HG02973 (cell line): Measurements from ENCODE around the gene CLEC16A.

Experiments used
- ATAC-seq: cut with Tn5 transposase; IDR thresholded peaks from one replicate; pipeline ENCODE4 v1.9.1; 2021; ENCODE audit warnings: moderate library complexity; ENCODE audit not compliant: unreplicated experiment

Gene CLEC16A

DNA sequence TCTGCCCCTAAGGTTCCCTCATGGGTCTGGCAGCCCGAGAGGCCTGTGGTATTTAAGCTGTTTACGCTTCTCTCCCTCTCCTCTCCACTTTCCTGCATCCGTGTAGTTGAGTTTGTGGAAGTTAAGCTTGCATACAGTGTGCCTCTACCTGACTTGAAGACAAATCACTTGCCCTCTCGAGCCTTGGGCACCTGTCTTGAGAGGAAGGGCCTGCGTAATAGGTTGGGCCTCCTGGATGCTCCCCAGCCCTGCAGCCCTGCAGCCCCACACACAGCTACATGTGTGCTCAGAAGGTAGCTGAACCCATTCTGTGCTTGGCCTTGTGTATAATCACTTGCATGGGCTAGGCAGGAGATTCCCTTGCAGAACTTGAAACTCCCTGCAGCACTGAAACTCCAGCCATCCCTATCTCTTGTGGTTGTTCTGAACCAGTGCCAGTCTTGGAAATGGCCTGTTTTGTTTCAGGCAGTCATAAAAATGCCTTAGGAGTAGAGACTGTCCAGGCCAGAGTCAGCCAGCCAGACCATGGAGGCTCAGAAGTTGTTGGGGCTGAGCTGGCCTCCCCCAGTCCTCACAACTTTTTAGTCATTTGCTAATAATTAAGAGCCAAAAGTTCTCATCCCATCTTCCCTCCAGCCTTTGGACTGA is 134.6 kb downstream of the CLEC16A start:
- ATAC-seq = no peak

DNA sequence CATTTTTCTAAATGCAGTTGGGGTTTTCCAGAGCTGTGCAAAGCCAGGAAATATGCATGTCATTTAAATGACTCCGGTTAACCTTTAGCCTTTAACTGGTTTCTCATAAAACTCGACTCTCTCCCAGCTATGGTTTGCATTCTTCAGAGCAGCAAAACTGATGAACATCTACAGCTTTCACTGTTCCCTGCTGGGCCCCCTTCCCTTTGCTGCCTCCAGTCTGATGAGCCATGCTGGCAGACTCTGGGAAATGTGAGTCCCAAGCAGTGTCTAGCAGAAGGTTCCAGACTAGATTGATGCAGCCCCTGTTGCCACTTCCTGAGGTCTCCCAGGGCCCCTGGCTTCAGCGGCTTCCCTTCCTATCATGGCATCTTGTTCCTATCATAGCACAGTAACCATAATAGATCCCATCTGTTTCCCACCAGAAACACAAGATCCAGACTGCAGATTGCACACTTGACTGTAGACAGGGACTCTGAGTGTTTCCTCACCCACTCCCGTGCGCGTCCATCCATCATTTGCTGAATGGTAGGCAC is 135.4 kb downstream of the CLEC16A start:
- no peak for ATAC-seq

DNA sequence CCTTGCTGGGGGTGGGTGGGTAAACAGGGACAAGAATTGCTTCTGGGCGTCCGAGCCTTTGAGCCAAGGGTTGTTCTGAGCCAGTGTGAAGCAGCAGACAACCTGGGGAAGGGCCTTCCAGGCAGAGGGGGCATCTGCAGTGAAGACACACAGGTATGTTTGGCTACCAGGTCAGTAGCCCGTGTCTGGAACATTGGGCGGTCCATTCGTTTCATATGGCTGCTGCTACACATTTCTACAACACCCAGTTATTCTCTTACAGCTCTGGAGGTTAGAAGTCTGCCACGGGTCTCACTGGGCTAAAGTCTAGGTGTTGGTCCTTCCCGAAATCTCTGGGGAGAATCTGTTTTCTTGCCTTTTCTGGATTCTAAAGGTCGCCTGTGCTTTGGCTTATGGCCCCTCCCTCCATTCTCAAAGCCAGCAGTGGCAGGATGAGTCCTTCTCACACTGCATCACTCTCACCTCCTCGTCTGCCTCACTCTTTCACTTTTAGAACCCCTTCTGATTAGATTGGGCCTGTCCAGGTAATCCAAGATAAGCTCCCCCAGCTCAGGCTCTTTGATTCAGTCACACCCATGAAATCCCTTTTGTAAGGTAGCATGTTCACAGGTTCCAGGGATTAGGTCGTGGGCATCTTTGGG is 136.1 kb downstream of the CLEC16A start:
- no peak for ATAC-seq

DNA sequence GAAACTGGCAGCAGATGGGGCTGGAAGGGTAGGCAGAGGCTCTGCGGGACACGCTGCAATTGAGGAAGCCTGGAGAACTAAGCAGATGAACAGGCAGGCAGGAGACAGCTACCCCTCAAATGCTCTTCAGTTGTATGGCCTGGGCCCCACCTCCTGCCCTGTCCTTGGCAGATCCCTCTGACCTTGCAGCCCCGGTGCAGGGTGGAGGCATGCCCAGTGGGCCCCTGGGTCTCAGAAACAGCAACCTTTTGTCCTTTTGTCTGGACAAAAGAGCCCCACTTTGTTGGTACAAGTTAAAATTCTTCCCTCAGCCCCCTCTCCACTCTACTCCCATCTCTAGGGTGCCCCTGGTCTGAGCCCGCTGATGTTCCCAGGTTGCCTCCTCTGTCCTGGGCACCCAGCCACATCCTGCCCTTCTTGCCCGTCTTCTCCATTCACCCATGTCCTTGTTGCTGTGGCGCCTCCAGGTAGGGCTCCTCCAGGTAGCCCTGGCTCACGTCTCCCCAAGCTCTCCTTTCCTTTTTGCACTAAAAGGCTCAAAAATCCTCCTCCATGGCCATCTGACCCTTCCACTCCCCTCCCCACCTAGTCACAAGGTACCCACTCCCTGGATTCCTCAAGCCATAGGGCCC is 136.8 kb downstream of the CLEC16A start:
- no peak for ATAC-seq

DNA sequence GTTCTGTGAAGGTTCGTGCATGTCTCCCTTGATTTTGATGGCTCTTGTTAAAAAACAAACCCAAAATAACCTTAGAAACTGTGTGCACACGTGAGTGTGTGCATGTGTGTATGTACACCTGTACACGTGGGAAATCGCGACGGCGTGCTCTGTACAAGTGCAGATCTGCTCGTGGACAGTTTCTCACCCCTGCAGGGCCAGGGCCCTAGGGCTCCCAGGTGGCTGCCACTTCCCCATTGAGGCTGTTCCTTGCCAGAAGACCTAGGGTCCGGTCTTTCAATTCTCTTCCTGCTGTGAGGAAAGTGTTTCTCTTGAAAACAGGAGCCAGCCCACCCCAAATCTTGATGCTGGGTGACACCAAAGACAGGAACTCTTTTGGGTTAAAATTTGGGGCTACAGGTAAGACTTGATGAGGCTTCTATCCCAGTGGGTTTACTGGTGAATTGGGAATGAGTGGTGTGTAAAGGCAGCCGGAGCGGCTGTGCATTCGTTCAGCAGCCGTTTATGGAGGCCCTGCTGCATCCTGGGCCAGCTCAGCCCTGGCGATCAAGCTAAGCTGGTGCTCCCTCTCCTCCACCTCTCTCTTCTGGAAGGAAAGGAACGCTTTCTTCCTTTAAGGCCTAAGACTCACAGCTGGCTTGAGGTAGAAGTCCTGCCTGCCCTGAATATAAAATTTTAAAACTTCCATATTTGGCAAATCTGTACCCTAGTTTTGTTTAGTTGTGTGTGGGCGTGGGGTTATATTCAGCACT is 137.9 kb downstream of the CLEC16A start:
- no peak for ATAC-seq

DNA sequence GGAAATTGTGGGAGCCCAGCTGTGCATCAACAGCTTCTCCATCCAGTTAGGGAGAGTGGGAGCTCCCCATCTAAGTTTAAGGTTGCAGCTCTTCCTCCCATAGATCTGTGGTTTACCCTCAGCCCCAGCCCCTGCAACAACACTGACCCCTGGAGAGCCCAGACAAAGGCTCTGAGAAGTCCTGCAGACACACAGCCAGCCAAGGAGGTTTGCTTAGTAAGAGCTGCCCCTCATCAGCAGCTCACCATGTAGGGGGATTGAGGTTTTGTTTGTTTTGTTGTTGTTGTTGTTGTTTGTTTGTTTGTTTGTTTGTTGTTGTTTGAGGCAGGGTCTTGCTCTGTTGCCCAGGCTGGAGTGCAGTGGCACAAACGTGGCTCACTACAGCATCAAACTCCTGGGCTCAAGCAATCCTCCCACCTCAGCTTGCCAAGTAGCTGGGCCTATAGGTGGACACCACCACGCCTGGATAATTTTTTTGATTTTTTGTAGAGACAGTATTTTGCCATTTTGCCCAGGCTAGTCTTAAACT is 138.6 kb downstream of the CLEC16A start:
- no peak for ATAC-seq

DNA sequence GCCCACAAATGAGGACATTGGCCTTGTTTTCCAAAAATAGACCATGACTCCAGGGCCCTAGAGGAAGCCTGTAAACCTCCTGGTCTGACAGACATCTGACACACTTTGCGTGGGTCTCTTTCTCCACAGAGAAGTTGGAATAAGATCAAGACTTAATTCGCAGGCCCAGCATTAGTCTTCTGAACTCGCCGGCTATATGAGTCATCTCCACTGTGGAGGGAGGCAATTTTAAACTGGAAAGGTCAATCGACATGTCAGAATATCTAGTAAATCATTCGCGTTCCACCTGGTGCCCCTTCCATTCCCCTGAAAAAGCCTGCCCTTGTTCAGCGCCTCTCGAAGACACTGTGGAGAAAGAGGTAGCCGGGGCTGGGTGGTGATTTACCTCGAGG is 140.1 kb downstream of the CLEC16A start:
- no peak for ATAC-seq

DNA sequence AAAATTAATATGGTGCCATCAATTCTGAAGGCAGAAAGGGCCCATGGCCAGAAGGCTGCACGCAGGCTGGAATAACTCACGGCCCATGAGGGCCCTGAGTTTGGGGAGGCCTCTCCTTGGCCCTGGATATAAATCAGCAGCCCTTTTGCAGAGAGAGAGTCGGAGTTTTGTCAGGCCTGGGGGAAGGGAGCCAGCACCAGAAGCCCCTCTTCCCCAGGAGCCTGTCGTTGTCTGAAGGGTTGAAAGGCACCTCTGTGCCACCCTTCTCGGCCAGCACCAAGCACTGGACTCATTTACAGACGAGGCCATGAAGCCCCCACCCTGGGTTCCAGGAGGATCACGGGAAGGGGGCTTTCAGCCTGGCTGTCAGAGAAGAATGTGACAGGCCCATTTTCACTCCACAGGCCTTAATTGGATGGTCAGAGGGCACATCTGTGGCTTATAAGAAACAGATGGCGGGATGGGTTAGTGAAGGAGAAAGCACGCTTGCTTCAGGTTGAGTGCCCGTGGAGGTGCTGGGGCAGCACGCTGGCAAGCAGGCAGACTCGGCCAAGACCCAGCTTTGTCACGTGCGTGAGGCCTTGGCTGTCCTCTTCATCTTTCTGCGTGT is 140.6 kb downstream of the CLEC16A start:
- ATAC-seq = no peak

DNA sequence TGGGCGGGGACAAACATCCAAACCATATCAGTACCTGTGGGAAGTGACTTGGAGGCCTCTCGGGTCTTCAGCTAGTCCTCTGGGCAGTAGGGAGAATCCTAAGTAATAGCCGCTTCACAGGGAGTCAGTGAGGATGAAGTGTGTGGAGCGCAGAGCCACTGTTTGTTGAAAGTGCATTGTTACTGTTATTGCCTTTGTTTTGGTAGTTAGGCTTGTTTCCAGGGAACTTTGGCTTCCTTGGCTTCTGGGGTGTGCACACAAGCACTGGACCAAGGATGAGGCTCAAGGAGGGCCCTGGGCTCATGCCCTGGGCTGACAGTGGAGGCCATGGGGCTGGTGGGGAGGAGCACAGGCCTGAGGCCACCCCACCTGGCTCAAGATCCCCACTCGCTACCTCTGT is 141.6 kb downstream of the CLEC16A start:
- ATAC-seq = no peak

DNA sequence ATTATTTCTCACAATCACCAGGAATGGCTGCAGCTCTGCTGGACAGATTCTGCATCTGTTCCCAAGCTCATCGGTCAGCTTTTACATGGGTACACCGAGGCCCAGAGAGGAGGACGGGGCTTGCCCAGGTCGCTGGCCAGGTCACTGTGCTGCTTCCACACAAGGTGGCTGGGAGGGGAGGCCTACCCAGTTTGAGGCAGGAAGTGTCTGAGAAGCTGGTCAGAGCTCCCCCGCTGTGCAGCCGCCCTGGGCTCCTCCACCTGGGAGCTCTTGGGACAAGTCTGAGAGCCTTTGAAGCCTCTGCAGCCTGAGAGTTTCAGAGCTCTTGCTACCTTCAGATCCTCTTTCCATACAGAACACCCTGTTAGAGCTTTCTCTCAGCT is 143.3 kb downstream of the CLEC16A start:
- no peak for ATAC-seq

DNA sequence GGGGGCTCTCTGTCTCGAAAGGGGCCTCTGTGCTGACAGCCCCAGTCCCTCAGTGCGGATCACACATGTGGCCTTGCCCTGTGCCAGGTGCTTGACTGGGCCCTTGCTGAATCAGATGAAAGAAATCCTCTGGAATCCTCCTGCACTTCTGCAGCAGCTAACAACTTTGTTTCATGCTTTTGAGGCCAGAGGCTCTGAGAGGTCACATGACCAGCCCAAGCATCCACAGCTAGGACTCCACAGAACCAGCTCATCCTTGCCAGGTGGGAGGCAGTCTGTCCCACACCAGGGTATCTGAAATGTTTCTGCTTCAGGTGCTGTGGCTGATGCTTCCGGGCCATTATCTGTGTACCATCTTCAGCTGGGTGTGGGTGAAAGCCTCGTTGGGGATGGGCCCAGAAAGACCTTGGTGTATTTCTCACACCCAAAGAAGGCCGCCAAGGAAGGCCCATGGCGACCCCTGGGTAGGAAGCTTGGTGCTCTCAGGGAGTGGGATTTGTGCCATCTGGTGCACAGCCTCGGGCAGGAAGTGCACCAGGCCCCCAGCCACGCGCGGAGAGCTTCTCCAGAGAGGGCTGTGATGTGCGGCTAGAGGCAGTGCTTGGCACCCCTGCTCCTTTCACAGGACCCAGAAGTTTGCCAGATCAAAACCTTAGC is 143.8 kb downstream of the CLEC16A start:
- ATAC-seq = no peak

DNA sequence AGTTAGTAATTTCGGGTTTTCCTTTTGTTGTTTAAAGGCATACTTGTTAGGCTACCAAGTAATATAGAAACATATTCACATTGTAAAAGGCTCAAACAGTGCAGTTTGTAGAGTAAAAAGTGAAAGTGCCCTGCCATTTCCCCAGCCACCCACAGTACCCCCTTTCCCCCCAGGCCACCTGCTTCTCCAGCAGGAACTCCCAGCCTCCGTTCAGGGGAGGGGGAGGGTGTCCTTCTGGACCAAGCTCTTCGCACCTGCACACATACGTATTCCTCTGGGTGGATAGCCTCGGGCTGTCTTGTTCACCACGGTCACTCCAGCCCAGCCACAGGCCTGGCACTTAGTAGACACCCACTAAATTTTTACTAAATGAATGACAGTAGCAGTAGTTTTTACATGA is 144.5 kb downstream of the CLEC16A start:
- no peak for ATAC-seq

DNA sequence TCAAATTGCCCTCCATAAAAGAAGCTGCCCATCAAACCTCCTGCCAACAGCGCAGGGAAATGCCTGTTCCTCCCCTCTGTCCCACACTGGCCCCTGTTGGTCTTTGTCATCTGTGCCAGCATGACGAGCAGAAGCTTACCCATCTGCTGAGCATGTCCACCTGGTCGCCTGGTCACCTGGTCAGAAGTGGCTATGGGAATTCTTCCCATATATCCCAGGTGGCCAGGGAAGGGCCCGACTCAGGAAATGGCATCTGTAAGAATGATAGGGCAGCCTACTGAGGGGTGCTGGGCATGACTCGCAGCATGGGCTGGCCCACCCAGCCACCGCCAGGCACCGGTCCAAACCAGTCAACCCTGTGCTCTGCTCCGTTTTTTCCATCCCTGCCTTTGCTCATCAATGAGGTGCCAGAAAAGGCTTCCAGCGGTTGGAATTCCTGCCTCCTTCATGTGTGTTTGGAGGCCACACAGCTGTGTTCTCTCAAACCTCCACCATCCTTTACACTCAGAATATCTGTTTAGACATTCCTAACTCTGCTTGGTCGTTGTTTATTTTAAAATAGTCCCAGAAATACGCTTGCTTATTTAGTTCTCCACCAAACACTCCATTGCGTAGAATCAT is 145.2 kb downstream of the CLEC16A start:
- no peak for ATAC-seq

DNA sequence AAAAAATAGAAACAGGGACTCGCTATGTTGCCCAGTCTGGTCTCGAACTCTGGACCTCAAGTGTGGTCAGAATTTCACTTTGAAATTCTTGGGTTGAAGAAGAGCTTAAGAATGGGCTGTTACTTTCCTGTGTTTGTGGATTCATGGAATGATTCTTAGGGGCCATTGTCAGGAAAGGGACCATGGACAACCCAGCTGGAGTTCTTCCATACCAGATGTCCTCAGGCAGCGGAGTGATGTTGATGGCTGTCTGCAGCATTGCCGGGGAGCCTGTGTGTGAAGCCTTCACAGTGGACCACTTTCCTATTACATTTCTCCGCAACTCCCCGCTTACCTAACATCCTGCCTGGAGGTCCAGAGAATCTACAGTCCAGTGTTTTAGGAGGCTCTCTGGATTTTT is 145.9 kb downstream of the CLEC16A start:
- ATAC-seq = no peak

DNA sequence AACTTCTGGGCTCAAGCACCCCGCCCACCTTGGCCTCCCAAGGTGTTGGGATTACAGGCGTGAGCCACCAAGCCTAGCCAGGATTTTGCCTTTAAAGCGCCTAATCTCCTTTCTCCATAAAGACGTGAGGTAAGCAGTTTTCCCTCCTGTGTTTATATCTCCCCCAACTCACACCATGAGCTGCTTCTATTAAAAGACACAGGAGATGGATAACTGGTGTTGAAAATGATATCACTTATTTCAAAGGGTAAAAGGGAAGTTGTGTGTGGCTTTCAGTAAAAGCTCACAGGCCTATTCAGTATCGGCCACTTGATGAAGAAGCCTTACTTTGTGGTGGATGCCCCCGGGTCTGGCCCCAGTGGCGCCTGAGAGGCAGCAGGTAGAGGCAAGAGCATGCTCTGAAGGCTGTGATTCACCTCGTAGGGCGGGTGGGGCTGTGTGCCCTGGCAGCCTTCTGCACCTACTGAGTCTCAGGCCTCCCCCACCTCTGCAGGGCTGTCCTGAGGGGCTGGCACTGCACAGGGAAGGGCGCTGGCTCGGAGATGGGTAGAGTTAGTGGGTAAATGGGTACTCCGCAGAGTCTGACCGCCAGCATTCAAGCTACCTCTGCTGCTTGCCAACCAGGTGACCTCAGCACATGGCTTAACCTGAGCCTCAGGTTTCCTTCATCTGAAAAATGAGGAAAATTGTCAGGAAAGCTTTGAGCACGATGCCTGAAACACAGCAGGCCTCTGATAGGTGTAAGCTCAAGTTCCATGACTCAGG is 146.8 kb downstream of the CLEC16A start:
- ATAC-seq = no peak

DNA sequence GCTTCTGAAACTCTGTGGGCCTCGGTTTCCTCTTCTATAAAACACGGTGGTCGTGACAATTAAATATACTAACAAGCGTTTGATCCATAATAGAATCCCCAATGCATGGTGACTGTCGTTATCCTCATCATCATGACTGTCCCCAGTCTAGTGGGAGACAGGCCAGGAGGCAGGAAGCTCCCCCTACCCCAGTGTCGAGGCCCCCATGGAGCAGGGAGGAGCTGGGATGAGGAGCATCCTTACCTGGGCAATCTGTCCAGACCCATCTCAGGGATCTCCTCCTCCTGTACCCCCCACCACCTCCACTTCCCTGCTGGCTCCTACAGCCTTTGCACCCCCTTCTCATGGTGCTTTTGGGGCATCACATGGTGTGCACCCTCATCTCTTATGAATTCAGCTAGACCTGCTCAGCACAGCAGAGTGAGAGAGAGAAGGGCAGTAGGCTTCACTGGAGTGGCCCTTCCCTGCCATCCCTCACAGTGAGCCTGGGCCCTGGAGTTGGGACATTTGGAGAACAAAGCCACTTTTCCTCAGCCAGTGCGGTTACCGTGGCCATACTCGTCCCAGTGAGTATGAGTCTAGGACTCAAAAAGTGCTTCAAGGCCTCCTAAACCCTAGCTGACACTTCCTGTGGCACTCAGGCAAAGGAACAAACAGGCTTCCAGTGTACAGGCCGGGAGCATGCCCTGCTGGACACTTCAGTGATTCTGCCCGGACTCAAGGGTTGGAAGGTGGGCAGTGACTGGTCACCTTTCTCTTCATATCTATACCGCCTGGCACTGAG is 148.6 kb downstream of the CLEC16A start:
- no peak for ATAC-seq

DNA sequence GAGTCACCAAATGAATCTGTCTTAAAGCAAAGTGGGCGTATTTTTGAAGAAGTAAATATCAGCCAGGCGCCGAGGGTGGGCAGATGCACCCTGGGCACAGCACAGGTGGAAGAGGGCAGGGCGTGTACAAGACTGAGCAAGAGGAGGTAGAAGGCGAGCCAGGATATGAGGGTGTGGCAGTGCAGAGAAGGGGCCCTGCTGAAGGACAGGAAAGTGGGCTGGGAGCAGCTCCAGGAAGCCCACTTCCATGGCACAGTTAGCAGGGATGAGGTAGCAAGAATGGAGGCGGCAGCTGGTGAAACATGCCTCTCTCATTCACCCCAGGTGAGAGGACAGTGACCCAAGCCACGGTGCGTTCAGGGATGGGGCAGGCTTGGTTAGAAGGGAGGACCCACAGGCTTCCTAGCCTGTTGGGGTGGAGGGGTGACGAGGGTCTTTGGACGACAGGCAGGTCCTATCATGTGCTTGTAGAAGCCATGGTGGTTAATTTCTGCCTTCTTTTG is 149.3 kb downstream of the CLEC16A start:
- no peak for ATAC-seq
